ENCODE measurements around the gene PTPN9.
"Not testable (repeated sequence)": the region's sequence is repeated elsewhere in the genome, so short reads cannot be mapped to it uniquely, and the experiment has no call there.

Gene PTPN9

DNA sequence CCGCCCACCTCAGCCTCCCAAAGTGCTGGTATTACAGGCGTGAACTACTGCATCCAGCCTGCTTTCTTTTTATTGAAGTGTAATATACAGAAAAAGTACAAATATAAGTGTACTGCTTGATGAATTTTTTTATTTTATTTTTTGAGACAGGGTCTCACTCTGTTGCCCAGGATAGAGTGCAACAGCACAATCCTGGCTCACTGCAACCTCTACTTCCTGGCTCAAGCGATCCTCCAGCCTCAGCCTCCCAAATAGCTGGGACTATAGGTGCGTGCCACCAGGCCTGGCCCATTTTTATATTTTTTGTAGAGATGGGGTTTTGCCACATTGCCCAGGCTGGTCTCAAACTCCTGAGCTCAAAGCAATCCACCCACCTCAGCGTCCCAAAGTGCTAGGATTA lies 3.8 kb upstream of the PTPN9 start:
- not testable (repeated sequence) for DNase-seq

DNA sequence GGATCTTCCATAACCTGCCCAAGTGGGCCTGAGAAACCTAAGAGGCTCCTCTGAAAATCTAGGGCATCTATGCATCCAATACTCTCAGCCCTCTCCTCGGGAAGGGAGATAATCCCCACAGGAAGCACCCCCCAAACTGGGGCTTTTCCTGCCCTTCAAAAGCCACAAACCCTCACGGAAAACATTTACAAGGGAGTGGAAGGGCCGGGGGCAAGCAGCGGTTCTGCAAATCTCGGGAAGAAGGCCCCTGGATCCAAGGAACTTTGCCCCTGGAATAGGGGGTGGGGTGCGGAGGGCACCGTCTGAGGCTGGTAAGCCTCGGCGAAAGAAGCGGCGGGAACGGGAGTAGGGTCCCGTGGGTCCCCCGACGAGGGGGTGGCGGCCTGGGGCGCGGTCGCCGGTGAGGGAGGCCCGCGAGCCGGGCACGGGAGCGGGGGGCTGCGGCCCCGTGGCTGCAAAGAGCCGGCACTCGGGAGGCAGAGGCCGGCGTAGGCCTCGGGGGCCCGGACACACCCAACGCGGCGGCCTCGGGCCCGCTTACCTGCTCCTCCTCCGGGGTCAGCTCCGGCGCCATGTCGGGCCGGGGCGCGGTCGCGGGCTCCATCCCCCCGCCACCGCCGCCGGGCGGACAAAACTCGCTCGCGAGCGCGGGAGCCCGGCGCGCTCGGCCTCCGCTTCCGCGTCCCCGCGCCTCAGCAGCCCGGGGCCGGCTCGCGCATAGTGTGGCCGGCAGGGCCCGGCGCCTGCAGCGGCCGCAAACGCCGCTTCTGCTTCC lies 755 bp downstream of the PTPN9 start:
- DNase-seq, result peak; percentile 52 to 85 (median 74)

- peak; percentile 38 to 63 (median 56) for DNase-seq
Measured at GRCh38 chr15:75577401-75578172, 1.5 kb downstream of the PTPN9 start.

- DNase-seq, result no peak
Measured at GRCh38 chr15:75573648-75574384, 5.3 kb downstream of the PTPN9 start.

- peak; percentile 69 to 88 (median 80) for DNase-seq
Measured at GRCh38 chr15:75570126-75570845, 8.8 kb downstream of the PTPN9 start.

- no peak for DNase-seq
Measured at GRCh38 chr15:75565062-75565970, 13.8 kb downstream of the PTPN9 start.

GRCh38 chr15:75561888-75562287 lies 17.2 kb downstream of the PTPN9 start:
- no peak for DNase-seq

DNA sequence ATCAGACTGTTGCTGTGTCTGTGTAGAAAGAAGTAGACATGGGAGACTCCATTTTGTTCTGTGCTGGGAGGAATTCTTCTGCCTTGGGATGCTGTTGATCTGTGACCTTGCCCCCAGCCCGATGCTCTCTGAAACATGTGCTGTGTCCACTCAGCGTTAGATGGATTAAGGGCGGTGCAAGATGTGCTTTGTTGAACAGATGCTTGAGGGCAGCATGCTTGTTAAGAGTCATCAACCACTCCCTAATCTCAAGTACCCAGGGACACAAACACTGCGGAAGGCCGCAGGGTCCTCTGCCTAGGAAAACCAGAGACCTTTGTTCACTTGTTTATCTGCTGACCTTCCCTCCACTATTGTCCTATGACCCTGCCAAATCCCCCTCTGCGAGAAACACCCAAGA lies 19.8 kb downstream of the PTPN9 start:
- not testable (repeated sequence) for DNase-seq

DNA sequence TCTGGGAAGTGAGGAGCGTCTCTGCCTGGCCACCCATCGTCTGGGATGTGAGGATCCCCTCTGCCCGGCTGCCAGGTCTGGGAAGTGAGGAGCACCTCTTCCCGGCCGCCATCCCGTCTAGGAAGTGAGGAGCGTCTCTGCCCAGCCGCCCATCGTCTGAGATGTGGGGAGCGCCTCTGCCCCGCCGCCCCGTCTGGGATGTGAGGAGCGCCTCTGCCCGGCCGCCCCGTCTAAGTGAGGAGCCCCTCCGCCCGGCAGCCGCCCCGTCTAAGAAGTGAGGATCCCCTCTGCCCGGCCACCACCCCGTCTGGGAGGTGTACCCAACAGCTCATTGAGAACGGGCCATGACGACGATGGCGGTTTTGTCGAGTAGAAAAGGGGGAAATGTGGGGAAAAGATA lies 20.2 kb downstream of the PTPN9 start:
- not testable (repeated sequence) for DNase-seq

GRCh38 chr15:75554717-75555116 lies 24.4 kb downstream of the PTPN9 start:
- DNase-seq, result no peak

DNA sequence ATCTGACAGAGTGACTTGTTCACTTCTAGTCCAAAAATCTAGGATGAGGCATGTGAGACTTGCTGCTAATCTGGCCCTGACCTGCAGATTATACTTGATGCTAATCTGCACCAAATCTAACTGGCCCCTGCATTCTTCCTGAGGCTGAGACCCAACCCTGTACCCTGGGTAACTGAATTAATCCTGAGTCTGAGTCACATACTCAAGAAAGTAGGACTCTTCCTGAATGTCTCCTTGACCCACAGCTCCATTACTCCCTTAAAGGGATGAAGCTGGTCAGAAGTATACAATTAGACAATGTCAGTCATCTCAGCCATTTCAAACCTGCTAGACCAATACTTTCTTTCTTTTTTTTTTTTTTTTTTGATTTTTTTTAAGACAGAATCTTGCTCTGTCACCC lies 25.5 kb downstream of the PTPN9 start:
- peak in 1 of 4 experiments; percentile 9 for DNase-seq

DNA sequence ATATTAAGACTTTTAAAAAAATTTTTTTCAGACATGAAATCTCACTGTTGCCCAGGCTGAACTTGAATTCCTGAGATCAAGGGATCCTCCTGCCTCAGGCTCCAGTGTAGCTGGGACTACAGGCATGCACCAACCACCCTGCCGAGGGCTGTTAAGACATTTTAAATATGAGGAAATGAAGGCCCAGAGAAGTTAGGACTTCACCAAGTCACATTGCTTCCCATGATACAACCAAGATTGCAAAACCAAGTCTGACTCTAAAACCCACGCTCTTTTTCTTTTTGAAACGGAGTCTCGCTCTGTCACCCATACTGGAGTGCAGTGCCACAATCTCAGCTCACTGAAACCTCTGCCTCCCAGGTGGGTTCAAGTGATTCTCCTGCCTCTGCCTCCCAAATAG lies 28.0 kb downstream of the PTPN9 start:
- DNase-seq, result peak; percentile 75 to 94 (median 88)

DNA sequence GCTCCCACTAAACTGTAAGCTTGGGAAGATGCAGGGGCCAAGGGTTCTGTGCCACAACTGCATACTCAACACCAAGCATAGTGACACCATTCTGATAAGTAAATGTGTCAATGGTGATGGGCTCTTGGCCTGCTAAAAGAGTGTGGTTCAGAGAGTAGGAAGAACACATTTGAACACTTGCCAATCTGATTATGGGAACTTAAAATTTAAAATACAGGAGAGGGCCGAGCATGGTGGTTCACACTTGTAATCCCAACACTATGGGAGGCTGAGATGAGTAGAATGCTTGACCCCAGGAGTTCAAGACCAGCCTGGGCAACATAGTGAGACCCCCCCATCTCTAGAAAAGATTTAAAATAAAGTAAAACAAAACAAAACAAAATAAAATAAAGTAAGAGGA lies 34.1 kb downstream of the PTPN9 start:
- DNase-seq, result no peak

GRCh38 chr15:75544359-75544758 lies 34.8 kb downstream of the PTPN9 start:
- DNase-seq, result no peak

DNA sequence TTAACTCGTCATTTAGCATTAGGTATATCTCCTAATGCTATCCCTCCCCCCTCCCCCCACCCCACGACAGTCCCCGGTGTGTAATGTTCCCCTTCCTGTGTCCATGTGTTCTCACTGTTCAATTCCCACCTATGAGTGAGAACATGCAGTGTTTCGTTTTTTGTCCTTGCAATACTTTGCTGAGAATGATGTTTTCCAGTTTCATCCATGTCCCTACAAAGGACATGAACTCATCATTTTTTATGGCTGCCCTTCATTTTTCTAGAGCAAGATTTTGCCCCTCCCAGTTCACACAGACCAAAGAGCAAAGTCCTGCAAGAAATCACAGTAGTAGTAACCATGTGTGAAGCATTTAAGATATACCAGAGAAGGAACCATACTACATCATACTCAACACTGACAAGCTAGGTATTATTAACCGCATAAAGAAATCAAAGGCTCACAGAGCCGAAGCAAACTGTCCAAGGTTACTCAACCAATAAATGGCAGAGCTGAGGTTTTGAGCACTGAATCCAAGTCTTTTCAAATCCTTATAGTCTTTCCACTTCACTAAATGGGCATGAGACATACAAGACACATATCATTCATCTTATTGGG lies 36.1 kb downstream of the PTPN9 start:
- DNase-seq, result not testable (repeated sequence)

GRCh38 chr15:75542386-75542797 lies 36.7 kb downstream of the PTPN9 start:
- DNase-seq, result no peak

DNA sequence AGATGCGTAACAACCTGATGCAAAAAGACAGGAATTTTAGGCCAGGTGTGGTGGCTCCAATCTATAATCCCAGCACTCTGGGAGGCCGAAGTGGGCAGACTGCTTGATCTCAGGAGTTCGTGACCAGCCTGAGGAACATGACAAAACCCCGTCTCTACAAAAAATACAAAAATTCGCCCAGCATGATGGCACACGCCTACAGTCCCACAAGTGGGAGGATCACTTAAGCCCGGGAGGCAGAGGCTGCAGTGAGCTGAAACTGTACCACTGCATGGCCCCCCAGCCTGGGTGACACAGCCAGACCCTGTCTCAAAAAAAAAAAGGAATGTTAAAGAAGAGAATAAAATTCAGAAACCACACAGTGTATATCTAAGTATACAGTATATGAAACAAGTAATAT lies 40.7 kb downstream of the PTPN9 start:
- no peak for DNase-seq

DNA sequence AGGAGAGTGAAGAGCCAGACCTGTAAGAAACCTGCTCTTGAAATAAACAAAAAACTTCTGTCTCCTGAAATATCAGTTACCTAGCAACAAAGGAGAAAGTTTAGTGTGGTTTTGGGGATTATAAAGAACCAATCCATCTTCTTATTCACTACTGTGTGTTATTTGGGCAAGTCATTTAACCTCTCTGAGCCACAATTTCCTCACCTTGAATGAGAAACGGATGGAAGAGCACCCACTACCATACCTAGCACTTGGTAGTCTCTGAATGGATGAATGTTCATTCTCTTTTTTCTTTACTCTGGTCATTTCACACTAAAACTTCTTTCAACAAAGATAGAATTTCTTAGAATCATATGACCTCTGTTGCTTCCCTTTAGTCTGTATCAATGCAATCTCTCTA lies 45.2 kb downstream of the PTPN9 start:
- no peak for DNase-seq

DNA sequence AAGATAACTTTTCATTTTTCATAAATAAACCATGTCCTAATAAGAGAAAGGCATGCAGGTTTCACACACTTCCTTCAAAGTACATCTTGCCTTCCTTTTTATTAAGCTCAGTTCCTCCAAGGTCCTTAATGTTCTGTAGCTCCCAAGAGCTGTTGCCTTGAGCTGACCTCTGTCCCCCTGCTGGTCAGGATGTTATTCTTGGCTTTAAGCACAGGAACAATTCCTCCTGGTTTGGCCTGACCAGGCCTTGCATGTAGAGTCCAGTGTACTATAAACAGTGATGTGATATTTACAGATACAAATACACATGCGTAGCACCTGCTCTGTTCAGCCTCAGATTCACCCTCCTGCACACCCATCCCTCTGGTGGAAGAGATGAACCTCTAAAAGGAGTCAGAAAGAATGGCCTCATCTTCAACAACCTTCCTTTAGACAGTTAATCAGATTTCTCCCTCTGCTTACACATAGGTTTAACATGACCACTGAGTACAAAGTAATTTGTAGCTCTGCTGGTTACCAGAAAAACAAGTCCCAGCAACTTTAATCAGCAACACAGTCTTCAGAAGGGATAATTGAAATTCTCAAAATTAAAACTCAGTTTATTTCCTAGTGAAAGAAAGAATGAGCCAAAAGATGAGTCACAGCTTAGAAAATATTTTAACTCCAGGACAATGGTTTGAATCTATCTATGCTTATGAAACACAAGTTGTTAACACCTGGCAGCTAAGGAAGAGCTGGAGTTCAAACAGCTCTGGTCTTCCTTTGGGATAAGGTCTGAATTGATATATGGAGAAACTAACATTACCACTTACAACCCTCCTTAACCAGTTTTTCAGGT lies 46.5 kb downstream of the PTPN9 start:
- DNase-seq, result peak; percentile 63 to 83 (median 82)

DNA sequence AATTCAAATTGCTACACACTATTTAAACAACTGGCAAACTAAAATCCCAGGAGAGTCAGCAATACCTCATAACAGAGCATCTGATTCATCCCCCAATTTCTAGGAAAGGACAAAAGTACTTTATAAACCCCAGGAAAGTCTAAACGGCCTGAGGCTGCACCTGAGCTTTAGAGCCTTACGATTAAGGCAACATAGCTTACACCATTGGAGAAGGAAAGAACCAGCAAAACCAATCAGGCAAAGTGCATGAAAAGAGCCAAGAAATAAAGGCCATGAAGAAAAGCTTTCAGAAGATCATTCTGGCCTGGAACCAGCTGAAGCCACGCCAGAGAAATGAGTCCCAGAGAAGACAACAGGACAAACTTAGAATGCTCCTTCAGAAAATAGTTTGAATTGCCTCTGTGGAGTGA lies 48.1 kb downstream of the PTPN9 start:
- DNase-seq, result no peak

Data from suppressor macrophage (primary cell).